Measurements from ENCODE around the gene CCDC24.

The CCDC24 gene

GRCh38 chr1:44027320-44027719, 35.9 kb downstream of the CCDC24 start:
- no peak for DNase-seq (ENCODE audit: low spot score)

- no peak for DNase-seq (ENCODE audit: low spot score)
Observed at GRCh38 chr1:44029260-44029910, 38.0 kb downstream of the CCDC24 start.

- DNase-seq (ENCODE audit: low spot score) = peak; percentile 94
Observed at GRCh38 chr1:44029911-44030604, 38.7 kb downstream of the CCDC24 start.

GRCh38 chr1:44030605-44031251, 39.3 kb downstream of the CCDC24 start:
- peak; percentile 78 for DNase-seq (ENCODE audit: low spot score)

- DNase-seq (ENCODE audit: low spot score) = peak; percentile 73
Observed at GRCh38 chr1:44031252-44032169, 40.1 kb downstream of the CCDC24 start, which contains the start of gene SLC6A9. SLC6A9 (minus strand) TSS chr1:44031462; CDS start chr1:44024277, 7,185 bp downstream.

- no peak for DNase-seq (ENCODE audit: low spot score)
Observed at GRCh38 chr1:44032170-44032790, 40.9 kb downstream of the CCDC24 start.

GRCh38 chr1:44033041-44033575, 41.7 kb downstream of the CCDC24 start:
- no peak for DNase-seq (ENCODE audit: low spot score)

- no peak for DNase-seq (ENCODE audit: low spot score)
Observed at GRCh38 chr1:44033756-44034155, 42.4 kb downstream of the CCDC24 start.

- DNase-seq (ENCODE audit: low spot score) = no peak
Observed at GRCh38 chr1:44034423-44034822, 43.0 kb downstream of the CCDC24 start.

GRCh38 chr1:44034976-44035716, 43.7 kb downstream of the CCDC24 start:
- no peak for DNase-seq (ENCODE audit: low spot score)

- peak; percentile 29 for DNase-seq (ENCODE audit: low spot score)
Observed at GRCh38 chr1:44035726-44036408, 44.5 kb downstream of the CCDC24 start.

GRCh38 chr1:44036409-44037139, 45.2 kb downstream of the CCDC24 start:
- peak; percentile 85 for DNase-seq (ENCODE audit: low spot score)

GRCh38 chr1:44037154-44037553, 45.8 kb downstream of the CCDC24 start:
- no peak for DNase-seq (ENCODE audit: low spot score)

GRCh38 chr1:44038876-44039657, 47.7 kb downstream of the CCDC24 start:
- DNase-seq (ENCODE audit: low spot score) = no peak

GRCh38 chr1:44040418-44040817, 49.0 kb downstream of the CCDC24 start:
- DNase-seq (ENCODE audit: low spot score) = no peak

GRCh38 chr1:44040846-44041245, 49.4 kb downstream of the CCDC24 start:
- DNase-seq (ENCODE audit: low spot score) = no peak

- DNase-seq (ENCODE audit: low spot score) = no peak
Observed at GRCh38 chr1:44043176-44044070, 52.0 kb downstream of the CCDC24 start.
